Measurements from ENCODE around the gene CNPPD1.
A peak's percentile ranks its signal among the peaks of the same experiment; 100 is the strongest.

Gene CNPPD1

GRCh38 chr2:219210196-219210885 lies 33.6 kb upstream of the CNPPD1 start:
- Histone ChIP-seq H3K27me3 (replicated peaks) (no peaks in the 10 kb centered on the region), H3K36me3 (replicated peaks) (peaks cover 9% of the 10 kb centered on the region), H3K27ac (no peak overlapping the region), H3K4me3 (ENCODE audit: low read depth, low read length) (no peak overlapping the region)
- no peak for DNase-seq
- TF ChIP-seq, protein P1, sequence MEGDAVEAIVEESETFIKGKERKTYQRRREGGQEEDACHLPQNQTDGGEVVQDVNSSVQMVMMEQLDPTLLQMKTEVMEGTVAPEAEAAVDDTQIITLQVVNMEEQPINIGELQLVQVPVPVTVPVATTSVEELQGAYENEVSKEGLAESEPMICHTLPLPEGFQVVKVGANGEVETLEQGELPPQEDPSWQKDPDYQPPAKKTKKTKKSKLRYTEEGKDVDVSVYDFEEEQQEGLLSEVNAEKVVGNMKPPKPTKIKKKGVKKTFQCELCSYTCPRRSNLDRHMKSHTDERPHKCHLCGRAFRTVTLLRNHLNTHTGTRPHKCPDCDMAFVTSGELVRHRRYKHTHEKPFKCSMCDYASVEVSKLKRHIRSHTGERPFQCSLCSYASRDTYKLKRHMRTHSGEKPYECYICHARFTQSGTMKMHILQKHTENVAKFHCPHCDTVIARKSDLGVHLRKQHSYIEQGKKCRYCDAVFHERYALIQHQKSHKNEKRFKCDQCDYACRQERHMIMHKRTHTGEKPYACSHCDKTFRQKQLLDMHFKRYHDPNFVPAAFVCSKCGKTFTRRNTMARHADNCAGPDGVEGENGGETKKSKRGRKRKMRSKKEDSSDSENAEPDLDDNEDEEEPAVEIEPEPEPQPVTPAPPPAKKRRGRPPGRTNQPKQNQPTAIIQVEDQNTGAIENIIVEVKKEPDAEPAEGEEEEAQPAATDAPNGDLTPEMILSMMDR (IDR thresholded peaks at IDR 0.05; ENCODE audit: low read depth, low read length, missing control alignments): no peak
- in situ Hi-C loops (cut with HindIII; ENCODE audit: low pct_ligation_motif_present, low sequenced_read_pairs): no loop called here

GRCh38 chr2:219209236-219210195 lies 32.8 kb upstream of the CNPPD1 start:
- H3K4me3 ChIP-seq (ENCODE audit: low read depth, low read length): no peak overlapping the region
- peaks cover 9% of the 10 kb centered on the region for H3K36me3 ChIP-seq (replicated peaks)
- no peak for DNase-seq
- H3K27me3 ChIP-seq (replicated peaks): no peaks in the 10 kb centered on the region
- H3K27ac ChIP-seq: no peak overlapping the region
- in situ Hi-C loops (cut with HindIII; ENCODE audit: low pct_ligation_motif_present, low sequenced_read_pairs): no loop called here
- TF ChIP-seq, protein P1 (IDR thresholded peaks at IDR 0.05; ENCODE audit: low read depth, low read length, missing control alignments): no peak

GRCh38 chr2:219207884-219208740 lies 31.4 kb upstream of the CNPPD1 start:
- Histone ChIP-seq H3K4me3 (ENCODE audit: low read depth, low read length) (no peak overlapping the region), H3K27ac (no peak overlapping the region), H3K36me3 (replicated peaks) (peaks cover 9% of the 10 kb centered on the region)

GRCh38 chr2:219207134-219207883 lies 30.6 kb upstream of the CNPPD1 start:
- TF ChIP-seq, protein P1 (IDR thresholded peaks at IDR 0.05; ENCODE audit: low read depth, low read length, missing control alignments): no peak
- Histone ChIP-seq H3K36me3 (replicated peaks) (peaks cover 7% of the 10 kb centered on the region), H3K27me3 (replicated peaks) (no peaks in the 10 kb centered on the region), H3K4me3 (ENCODE audit: low read depth, low read length) (peak overlapping the region; percentile 75), H3K27ac (no peak overlapping the region)
- no peak for DNase-seq
- in situ Hi-C loops (cut with HindIII; ENCODE audit: low pct_ligation_motif_present, low sequenced_read_pairs): no loop called here

More at GRCh38 chr2:219207884-219208740, 31.4 kb upstream of the CNPPD1 start:
- TF ChIP-seq, protein P1 (IDR thresholded peaks at IDR 0.05; ENCODE audit: low read depth, low read length, missing control alignments): no peak
- in situ Hi-C loops (cut with HindIII; ENCODE audit: low pct_ligation_motif_present, low sequenced_read_pairs): no loop called here
- DNase-seq: peak; percentile 8
- H3K27me3 ChIP-seq (replicated peaks): no peaks in the 10 kb centered on the region

All from brain microvascular endothelial cell (primary cell).